Fibroblast of pulmonary artery (primary cell): Measurements from ENCODE around the gene NCKAP1.

Experiments used
- DNase-seq: peaks from one replicate; pipeline ENCODE4 v3.0.0-alpha.2; 2010; ENCODE audit warnings: low read depth
- H3K4me3 ChIP-seq: replicated peaks from 2 replicates; pipeline ENCODE4 v1.5.1; 2011; ENCODE audit warnings: low read depth, mild to moderate bottlenecking, control low read depth, low read length, moderate library complexity
- TF ChIP-seq, protein P1 (sequence below): IDR thresholded peaks from 2 replicates; pipeline ENCODE4 v1.5.1; 2011; ENCODE audit warnings: mild to moderate bottlenecking, control low read depth, low read length, inconsistent platforms; ENCODE audit errors: missing control alignments

Gene NCKAP1

DNA sequence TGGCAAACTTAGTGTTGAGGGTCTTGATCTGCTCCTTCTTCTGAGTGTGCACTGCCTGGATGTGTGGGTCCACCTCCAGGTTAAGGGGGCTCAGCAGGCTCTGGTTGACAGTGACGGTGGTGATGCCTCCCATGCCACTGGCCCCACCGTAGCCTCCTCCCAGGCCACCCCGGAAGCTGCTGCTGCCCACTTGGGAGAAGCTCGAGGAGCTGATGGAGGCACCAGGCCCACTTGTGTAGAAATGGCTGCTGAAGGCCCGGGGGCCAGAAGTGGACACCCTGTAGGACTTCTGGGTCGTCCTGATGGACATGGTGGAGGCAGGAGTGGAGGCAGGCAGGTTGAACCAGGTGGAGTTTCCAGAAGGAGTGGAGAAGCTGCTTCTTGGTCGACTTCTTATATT is 33.9 kb upstream of the NCKAP1 start:
- DNase-seq: no peak
- TF ChIP-seq, protein P1, sequence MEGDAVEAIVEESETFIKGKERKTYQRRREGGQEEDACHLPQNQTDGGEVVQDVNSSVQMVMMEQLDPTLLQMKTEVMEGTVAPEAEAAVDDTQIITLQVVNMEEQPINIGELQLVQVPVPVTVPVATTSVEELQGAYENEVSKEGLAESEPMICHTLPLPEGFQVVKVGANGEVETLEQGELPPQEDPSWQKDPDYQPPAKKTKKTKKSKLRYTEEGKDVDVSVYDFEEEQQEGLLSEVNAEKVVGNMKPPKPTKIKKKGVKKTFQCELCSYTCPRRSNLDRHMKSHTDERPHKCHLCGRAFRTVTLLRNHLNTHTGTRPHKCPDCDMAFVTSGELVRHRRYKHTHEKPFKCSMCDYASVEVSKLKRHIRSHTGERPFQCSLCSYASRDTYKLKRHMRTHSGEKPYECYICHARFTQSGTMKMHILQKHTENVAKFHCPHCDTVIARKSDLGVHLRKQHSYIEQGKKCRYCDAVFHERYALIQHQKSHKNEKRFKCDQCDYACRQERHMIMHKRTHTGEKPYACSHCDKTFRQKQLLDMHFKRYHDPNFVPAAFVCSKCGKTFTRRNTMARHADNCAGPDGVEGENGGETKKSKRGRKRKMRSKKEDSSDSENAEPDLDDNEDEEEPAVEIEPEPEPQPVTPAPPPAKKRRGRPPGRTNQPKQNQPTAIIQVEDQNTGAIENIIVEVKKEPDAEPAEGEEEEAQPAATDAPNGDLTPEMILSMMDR: no peak
- H3K4me3 ChIP-seq: no peak overlapping the region

DNA sequence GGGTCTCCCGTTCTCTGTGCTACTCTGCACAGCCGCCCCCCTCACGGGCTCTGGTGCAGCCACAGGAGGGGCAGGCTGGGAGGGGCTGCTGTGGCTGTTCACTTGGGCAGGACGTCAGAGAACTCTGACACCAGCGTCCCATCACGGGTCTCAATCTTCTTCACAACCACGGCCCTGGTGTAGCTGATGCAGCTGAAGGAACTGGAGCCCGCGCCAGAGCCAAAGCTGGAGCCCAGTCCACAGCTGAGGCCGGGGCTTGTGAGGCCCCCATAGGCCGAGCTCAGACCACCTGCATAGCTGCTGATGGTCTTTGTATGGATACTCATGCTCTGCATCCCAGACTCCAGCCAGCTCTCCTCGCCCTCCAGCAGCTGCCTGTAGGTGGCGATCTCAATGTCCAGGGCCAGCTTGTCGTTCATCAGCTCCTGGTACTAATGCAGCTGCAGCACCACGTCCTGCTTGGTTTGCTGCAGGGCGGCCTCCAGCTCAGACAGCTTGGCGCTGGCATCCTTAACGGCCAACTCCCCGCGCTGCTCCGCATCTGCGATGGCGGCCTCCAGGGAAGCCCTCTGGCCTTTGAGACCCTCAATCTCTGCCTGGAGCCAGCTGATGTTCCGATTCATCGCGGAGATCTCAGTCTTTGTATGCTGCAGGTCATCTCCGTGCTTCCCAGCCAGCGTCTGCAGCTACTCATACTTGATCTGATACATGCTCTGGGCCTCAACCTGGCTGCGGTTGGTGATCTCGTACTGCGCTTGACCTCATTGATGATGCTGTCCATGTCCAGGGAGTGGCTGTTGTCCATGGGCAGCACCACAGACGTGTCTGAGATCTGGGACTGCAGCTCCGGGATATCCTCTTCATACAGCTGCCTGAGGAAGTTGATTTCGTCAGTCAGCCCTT is 32.9 kb upstream of the NCKAP1 start:
- H3K4me3 ChIP-seq: no peak overlapping the region
- TF ChIP-seq, protein P1: peak; percentile 72
- peak; percentile 68 for DNase-seq

DNA sequence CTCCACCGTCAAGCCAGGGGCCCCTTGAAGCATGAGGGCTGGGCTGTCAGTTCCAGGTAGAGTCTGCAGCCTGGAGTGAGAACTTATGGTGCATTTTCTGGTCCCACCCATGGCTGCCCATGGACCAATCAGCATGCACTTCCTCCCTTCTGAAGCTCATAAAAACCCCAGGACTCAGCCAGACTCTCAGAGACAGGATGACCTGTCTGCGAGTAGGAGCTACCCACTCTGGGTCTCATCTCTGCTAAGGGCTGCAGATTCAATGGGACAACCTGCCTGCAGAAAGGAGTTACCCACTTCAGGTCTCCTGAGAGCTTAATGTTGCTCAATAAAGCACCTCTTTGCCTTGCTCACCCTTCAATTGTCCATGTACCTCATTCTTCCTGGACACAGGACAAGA is 30.9 kb upstream of the NCKAP1 start:
- H3K4me3 ChIP-seq: no peak overlapping the region
- TF ChIP-seq, protein P1: no peak
- no peak for DNase-seq

DNA sequence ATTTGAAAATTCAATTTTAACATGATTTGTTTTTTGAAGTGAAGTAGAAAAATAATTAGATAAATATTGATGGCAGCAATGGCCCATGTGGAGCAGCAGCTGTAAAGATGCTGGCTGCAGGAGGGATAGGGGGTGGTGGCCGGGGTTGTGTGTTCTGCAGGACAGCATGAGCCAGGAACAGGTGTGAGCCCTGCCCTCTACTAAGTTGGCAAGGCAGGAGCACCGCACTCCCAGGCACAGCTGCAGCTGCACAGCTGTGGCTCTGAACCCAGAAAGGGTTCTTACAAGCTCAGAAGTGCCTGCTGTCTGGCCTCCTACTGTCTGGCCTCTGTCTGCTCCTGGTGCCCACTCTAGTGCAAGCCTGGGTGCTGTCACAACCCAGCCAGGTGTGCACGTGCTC is 30.3 kb upstream of the NCKAP1 start:
- TF ChIP-seq, protein P1: no peak
- no peak overlapping the region for H3K4me3 ChIP-seq
- DNase-seq: no peak

DNA sequence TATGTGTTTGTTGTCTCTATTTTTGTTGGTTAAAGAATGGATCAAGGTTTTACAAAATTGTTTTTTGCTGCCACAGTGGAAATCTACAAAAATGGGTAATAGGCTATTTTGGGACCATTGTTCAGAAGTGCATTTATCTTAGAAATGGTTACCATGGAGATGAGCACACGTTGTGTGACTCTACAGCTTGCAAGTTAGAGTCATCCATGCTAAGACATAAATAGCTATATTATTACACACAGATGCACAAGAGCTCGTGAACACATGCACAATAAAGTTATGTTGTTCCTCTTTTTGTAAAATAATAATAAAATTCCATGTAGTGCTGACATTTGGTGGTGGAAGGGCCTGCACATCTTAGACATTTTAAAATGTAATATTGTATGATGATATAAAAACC is 24.8 kb upstream of the NCKAP1 start:
- no peak overlapping the region for H3K4me3 ChIP-seq
- peak; percentile 94 for DNase-seq
- TF ChIP-seq, protein P1: no peak

DNA sequence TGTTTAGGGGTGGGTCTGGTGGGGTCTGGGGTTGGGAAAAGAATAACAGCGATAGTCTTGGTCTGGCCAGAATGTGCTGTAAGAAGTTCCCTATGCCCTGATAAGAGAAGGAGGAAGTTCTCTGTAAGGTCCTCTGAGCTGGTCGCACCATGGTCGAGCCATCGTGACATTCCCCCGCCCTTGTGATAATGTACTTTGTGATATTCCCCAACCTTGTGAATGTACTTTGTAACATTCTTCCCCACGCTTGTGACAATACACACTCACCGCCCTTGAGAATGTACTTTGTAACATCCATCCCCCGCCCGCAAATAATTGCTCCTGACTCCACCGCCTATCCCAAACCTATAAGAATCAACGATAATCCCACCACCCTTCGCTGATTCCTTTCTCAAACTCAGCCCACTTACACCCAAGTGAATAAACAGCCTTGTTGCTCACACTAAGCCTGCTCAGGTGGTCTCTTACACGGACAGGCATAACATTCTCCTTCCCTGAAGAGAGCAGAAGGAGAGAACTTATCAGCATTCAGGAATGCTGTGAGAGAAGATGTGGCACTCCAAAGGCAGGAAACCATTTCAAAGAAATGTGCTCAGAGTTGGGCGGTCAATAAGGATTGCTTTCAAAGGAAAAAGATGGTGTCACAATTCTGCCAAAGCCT is 22.4 kb upstream of the NCKAP1 start:
- no peak for DNase-seq
- H3K4me3 ChIP-seq: no peak overlapping the region
- TF ChIP-seq, protein P1: no peak

DNA sequence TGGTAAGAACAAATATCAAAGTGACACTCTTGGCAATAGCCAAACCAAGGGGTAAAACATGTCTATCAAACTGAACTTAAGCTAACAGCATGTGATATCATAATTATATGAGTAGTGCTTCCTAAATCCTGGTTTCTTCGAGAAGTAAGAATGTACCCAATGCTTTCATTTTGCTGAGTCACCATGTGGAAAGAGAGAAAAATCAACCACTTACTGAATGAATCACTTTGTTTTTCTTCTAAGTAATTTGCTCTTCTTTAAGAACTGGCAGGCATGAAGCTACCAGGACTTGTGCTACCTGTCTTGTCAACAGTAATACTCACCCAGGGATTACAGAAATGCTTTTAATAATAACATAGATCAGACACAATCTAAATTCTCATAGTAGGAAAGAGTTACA is 21.3 kb upstream of the NCKAP1 start:
- no peak overlapping the region for H3K4me3 ChIP-seq
- DNase-seq: peak; percentile 85
- TF ChIP-seq, protein P1: no peak
